Sigmoid colon (tissue), 7 donors: ENCODE data around the gene NID1. TPM values are rescaled to one million over a fixed set of nuclear protein-coding genes. Genes with fewer than 3 reads are reported as not detected.

Experiments used
- DNase-seq: peaks from one replicate; pipeline ENCODE4 v3.0.0-alpha.2; 2019
- H3K27ac ChIP-seq, 4 donors: fragments of 200-600 bp; sonication (generic); one replicate each; pipeline ENCODE4 v1.5.1; 2016 to 2019; ENCODE audit warnings: mild to moderate bottlenecking in 1 of 4
- H3K27me3 ChIP-seq, 3 donors: fragments of 200-600 bp; sonication (generic); one replicate each; pipeline ENCODE4 v1.5.1; 2019; ENCODE audit warnings: mild to moderate bottlenecking in 1 of 3
- H3K36me3 ChIP-seq, 4 donors: fragments of 200-600 bp; sonication (generic); one replicate each; pipeline ENCODE4 v1.5.1; 2016 to 2019
- H3K4me1 ChIP-seq, 4 donors: fragments of 200-600 bp; sonication (generic); one replicate each; pipeline ENCODE4 v1.5.1; 2017 to 2019
- H3K4me3 ChIP-seq, 4 donors: fragments of 200-600 bp; sonication (generic); one replicate each; pipeline ENCODE4 v1.5.1; 2017 to 2019; ENCODE audit warnings: mild to moderate bottlenecking in 2 of 4, moderate library complexity in 1 of 4
- H3K9me3 ChIP-seq, 4 donors: fragments of 200-600 bp in 3 of 4; sonication (generic) in 3 of 4; one replicate each; pipeline versions ENCODE4 v1.5.1 to v1.6.1; 2013 to 2019
- CTCF ChIP-seq, 4 experiments: fragments of 450-650 bp in 3 of 4; fragments of 200-600 bp in 1 of 4; IDR thresholded peaks; one replicate each; pipeline ENCODE4 v1.5.1; 2016 to 2019; ENCODE audit warnings: antibody characterized with exemption in 4 of 4, mild to moderate bottlenecking in 3 of 4, moderate library complexity in 2 of 4
- EP300 ChIP-seq, 4 donors: sonication (generic); formaldehyde crosslinking; IDR thresholded peaks; one replicate each; pipeline ENCODE4 v1.6.1; 2017; ENCODE audit warnings: antibody characterized with exemption in 4 of 4
- POLR2A ChIP-seq, 2 donors: fragments of 450-650 bp; IDR thresholded peaks; one replicate each; pipeline ENCODE4 v1.6.1; 2016; ENCODE audit warnings: antibody characterized with exemption in 2 of 2, mild to moderate bottlenecking in 2 of 2, moderate library complexity in 2 of 2
- POLR2AphosphoS5 ChIP-seq, 4 donors: sonication (generic); formaldehyde crosslinking; IDR thresholded peaks; one replicate each; pipeline ENCODE4 v1.6.1; 2017; ENCODE audit warnings: antibody characterized with exemption in 4 of 4
- WGBS, 2 donors: extraction: QIAGEN DNeasy Blood & Tissue Kit; methylation state at CpG; one replicate each; pipeline ENCODE4 v1.1.7; 2013; 5-methylcytosine and 5-hydroxymethylcytosine counted together
- intact Hi-C: fragments of 100-400 bp; cut with DNase I; formaldehyde crosslinking; loops from one replicate; pipeline ENCODE4 v1.15.1; 2023
- polyA plus RNA-seq, 3 donors: library from polyadenylated mRNA; stranded (reverse); fragments of 200-250 nt; gene quantifications; one replicate each; pipeline ENCODE4 v1.2.3, GENCODE V29; 2013
- total RNA-seq, 4 donors: library from RNA; depleted of rRNA; stranded (reverse); fragments of >200 nt; gene quantifications; one replicate each; pipeline ENCODE4 v1.1.0, GENCODE V29; 2016
- donor health status: healthy with polysubstance abuse.
- donor health status: Bipolar disorder and iron deficiency.
- donor health status: healthy.

NID1 gene
- total and polyA plus RNA-seq, 7 donors = 3.9 to 242 (median 136) TPM

DNA sequence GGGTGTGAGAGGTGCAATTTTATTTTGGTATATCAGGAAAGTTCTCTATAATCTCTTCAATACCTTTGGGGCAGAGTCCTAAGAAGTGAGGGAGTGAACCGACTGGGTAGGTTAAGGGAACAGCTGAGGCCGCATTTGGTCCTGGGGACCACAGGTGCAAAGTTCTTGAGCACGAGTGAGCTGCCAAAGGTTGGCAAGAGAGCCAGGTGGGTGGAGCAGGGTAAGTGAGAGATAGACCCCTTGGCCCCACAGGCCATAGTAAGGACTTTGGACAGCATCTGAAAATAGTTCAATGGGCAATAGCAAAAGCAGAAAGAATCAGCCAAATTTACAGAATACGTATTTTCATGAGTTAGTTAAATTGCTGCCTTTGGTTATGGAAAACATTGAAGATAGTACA lies 11.0 kb upstream of the NID1 start:
- DNase-seq = no peak
- intact Hi-C loops = no loop called here
- H3K9me3 ChIP-seq = no peaks in the 10 kb centered on the region
- no peaks in the 10 kb centered on the region for H3K27me3 ChIP-seq
- no peaks in the 10 kb centered on the region for H3K4me1 ChIP-seq
- TF ChIP-seq EP300 (IDR thresholded peaks at IDR 0.05) (no peak), POLR2AphosphoS5 (IDR thresholded peaks at IDR 0.05) (no peak), POLR2A (IDR thresholded peaks at IDR 0.05) (no peak), CTCF (IDR thresholded peaks at IDR 0.05) (no peak)
- no peaks in the 10 kb centered on the region for H3K36me3 ChIP-seq
- WGBS, 2 donors = 29 to 84% methylated on average over 4 of the region's 4 CpGs
- no peak overlapping the region for H3K4me3 ChIP-seq
- H3K27ac ChIP-seq = no peak overlapping the region

GRCh38 chr1:236073307-236073897 lies 8.5 kb upstream of the NID1 start:
- Histone ChIP-seq H3K4me3 (no peak overlapping the region), H3K27me3 (no peaks in the 10 kb centered on the region), H3K9me3 (peaks cover 0 to 4% (median 0%) of the 10 kb centered on the region in 4 donors), H3K36me3 (no peaks in the 10 kb centered on the region), H3K4me1 (peaks cover 0 to 6% (median 5%) of the 10 kb centered on the region in 4 donors), H3K27ac (no peak overlapping the region)
- intact Hi-C loops = no loop called here
- WGBS, 2 donors = 76 to 85% methylated on average over 4 of the region's 4 CpGs
- no peak for TF ChIP-seq POLR2A (IDR thresholded peaks at IDR 0.05)
- no peak for DNase-seq

GRCh38 chr1:236072001-236072400 lies 7.1 kb upstream of the NID1 start:
- TF ChIP-seq CTCF (IDR thresholded peaks at IDR 0.05) (no peak), POLR2AphosphoS5 (IDR thresholded peaks at IDR 0.05) (no peak), EP300 (IDR thresholded peaks at IDR 0.05) (no peak), POLR2A (IDR thresholded peaks at IDR 0.05) (no peak)
- Histone ChIP-seq H3K4me1 (peaks cover 0 to 17% (median 13%) of the 10 kb centered on the region in 4 donors), H3K9me3 (peaks cover 0 to 4% (median 0%) of the 10 kb centered on the region in 4 donors), H3K27me3 (no peaks in the 10 kb centered on the region), H3K27ac (no peak overlapping the region), H3K36me3 (no peaks in the 10 kb centered on the region), H3K4me3 (no peak overlapping the region)
- no peak for DNase-seq
- WGBS, 2 donors = 71 to 92% methylated on average over 5 of the region's 5 CpGs
- intact Hi-C loops = no loop called here

DNA sequence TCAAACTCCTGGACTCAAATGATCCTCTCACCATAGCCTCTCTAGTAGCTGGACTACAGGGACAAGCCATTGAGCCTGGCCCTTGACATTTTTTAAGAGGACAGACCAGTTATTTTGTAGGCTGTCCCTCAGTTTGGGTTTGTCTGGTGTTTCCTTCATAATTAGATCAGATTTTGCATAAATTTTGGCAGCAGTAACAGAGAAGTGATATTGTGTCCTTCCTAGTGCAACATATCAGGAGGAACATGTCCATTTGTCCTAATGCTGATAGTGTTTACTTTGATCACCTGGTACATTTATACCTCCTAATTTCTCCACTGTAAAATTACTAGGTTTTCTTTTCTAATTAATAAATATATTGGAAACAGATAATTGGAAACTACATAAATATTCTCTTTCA lies 5.9 kb upstream of the NID1 start:
- Histone ChIP-seq H3K4me3 (no peak overlapping the region), H3K9me3 (peaks cover 0 to 4% (median 0%) of the 10 kb centered on the region in 4 donors), H3K27ac (no peak overlapping the region), H3K4me1 (peaks cover 0 to 28% (median 23%) of the 10 kb centered on the region in 4 donors), H3K36me3 (no peaks in the 10 kb centered on the region), H3K27me3 (no peaks in the 10 kb centered on the region)
- intact Hi-C loops = no loop called here
- no peak for DNase-seq
- TF ChIP-seq EP300 (IDR thresholded peaks at IDR 0.05) = no peak
- TF ChIP-seq POLR2AphosphoS5 (IDR thresholded peaks at IDR 0.05) = no peak
- TF ChIP-seq POLR2A (IDR thresholded peaks at IDR 0.05) = no peak
- no peak for TF ChIP-seq CTCF (IDR thresholded peaks at IDR 0.05)

DNA sequence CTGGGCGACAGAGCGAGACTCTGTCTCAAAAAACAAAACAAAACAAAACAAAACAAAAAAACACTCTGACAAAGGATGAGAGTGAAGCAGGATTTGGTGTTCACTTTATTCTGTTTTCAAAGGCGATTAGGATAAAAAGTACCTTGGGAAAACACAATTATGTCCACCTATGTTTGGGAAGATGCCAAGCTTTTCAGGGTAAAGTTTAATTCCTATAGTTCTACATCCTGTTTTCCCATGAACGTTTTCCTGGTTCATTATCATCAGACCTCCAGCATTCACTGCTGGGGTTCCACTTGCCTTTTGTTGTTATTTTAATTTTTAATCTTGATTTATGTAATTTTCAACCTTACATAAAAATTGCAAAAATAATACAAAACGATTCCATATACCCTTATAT lies 4.9 kb upstream of the NID1 start:
- peak overlapping the region in 1 of 4 donors; percentile 100 for H3K27ac ChIP-seq
- H3K4me1 ChIP-seq = peaks cover 0 to 29% (median 24%) of the 10 kb centered on the region in 4 donors
- TF ChIP-seq CTCF (IDR thresholded peaks at IDR 0.05) (no peak), POLR2AphosphoS5 (IDR thresholded peaks at IDR 0.05) (no peak), EP300 (IDR thresholded peaks at IDR 0.05) (no peak), POLR2A (IDR thresholded peaks at IDR 0.05) (no peak)
- peaks cover 0 to 4% (median 0%) of the 10 kb centered on the region in 4 donors for H3K9me3 ChIP-seq
- H3K36me3 ChIP-seq = no peaks in the 10 kb centered on the region
- 72 to 86% methylated on average over 5 of the region's 5 CpGs for WGBS, 2 donors
- intact Hi-C loops = loop anchor here (5.0 to 10.0 kb wide), 3 partner anchors 202 to 1345 kb away; partner anchors contain the start of genes B3GALNT2 and LYST
- no peak overlapping the region for H3K4me3 ChIP-seq
- no peak for DNase-seq
- no peaks in the 10 kb centered on the region for H3K27me3 ChIP-seq
